Ascending aorta (tissue), 2 donors: ENCODE measurements around the gene OR1D2. TPM values are rescaled to one million over a fixed set of nuclear protein-coding genes. Genes with fewer than 3 reads are reported as not detected.

ENCODE experiments used
- DNase-seq, 2 donors: peaks; one replicate each; pipeline ENCODE4 v3.0.0-alpha.2; 2019; ENCODE audit warnings: low spot score in 2 of 2
- H3K27ac ChIP-seq, 2 donors: fragments of 200-600 bp; sonication (generic); one replicate each; pipeline ENCODE4 v1.5.1; 2016 to 2017; ENCODE audit warnings: mild to moderate bottlenecking in 1 of 2
- H3K27me3 ChIP-seq: fragments of 200-600 bp; sonication (generic); one replicate; pipeline ENCODE4 v1.5.1; 2017
- H3K36me3 ChIP-seq, 2 donors: fragments of 200-600 bp; sonication (generic); one replicate each; pipeline ENCODE4 v1.5.1; 2016
- H3K4me1 ChIP-seq, 2 donors: fragments of 200-600 bp; sonication (generic); one replicate each; pipeline ENCODE4 v1.5.1; 2016 to 2017; ENCODE audit warnings: mild to moderate bottlenecking in 1 of 2
- H3K4me3 ChIP-seq, 2 donors: fragments of 200-600 bp; sonication (generic); one replicate each; pipeline ENCODE4 v1.5.1; 2016 to 2017; ENCODE audit warnings: mild to moderate bottlenecking in 1 of 2
- H3K9me3 ChIP-seq, 2 donors: fragments of 200-600 bp; sonication (generic); one replicate each; pipeline ENCODE4 v1.5.1; 2016
- intact Hi-C: fragments of 100-400 bp; cut with DNase I; formaldehyde crosslinking; loops from one replicate; pipeline ENCODE4 v1.15.1; 2023
- total RNA-seq: library from RNA; depleted of rRNA; stranded (reverse); fragments of >200 nt; gene quantifications from one replicate; pipeline ENCODE4 v1.1.0, GENCODE V29; 2016
- TF ChIP-seq, protein P1 (sequence below), 3 experiments: fragments of 200-600 bp in 2 of 3; fragments of 450-650 bp in 1 of 3; sonication (generic) in 2 of 3; IDR thresholded peaks; one replicate each; pipeline ENCODE4 v1.5.1; 2016 to 2019; ENCODE audit warnings: antibody characterized with exemption in 3 of 3, mild to moderate bottlenecking in 1 of 3, moderate library complexity in 1 of 3

Gene OR1D2
- total RNA-seq, 1 donor from 2014 or later: not detected

DNA sequence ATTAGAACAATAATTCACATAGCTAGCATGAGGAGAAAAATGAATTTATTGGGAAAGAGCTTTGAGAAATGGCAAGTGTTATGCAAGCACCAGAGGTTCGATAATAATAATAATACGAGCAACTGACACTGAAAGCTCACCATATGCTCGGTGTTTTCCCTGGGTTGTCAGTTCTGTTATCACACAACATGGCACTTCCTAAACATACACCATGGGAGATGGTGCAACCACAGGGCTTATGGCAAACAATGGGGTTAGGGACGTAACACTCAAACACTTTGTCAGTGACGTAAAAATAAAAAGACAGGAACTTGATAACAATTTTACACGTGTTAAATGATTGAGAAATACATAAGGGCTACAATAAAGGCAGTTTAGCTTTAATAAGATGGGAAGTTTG lies 64.5 kb downstream of the OR1D2 start:
- no peaks in the 10 kb centered on the region for H3K27me3 ChIP-seq
- intact Hi-C loops: no loop called here
- H3K9me3 ChIP-seq: peaks cover 4 to 12% of the 10 kb centered on the region in 2 donors
- no peak overlapping the region for H3K27ac ChIP-seq
- TF ChIP-seq, protein P1, sequence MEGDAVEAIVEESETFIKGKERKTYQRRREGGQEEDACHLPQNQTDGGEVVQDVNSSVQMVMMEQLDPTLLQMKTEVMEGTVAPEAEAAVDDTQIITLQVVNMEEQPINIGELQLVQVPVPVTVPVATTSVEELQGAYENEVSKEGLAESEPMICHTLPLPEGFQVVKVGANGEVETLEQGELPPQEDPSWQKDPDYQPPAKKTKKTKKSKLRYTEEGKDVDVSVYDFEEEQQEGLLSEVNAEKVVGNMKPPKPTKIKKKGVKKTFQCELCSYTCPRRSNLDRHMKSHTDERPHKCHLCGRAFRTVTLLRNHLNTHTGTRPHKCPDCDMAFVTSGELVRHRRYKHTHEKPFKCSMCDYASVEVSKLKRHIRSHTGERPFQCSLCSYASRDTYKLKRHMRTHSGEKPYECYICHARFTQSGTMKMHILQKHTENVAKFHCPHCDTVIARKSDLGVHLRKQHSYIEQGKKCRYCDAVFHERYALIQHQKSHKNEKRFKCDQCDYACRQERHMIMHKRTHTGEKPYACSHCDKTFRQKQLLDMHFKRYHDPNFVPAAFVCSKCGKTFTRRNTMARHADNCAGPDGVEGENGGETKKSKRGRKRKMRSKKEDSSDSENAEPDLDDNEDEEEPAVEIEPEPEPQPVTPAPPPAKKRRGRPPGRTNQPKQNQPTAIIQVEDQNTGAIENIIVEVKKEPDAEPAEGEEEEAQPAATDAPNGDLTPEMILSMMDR (IDR thresholded peaks at IDR 0.05): no peak
- H3K36me3 ChIP-seq: no peaks in the 10 kb centered on the region
- no peak overlapping the region for H3K4me3 ChIP-seq
- no peak for DNase-seq
- no peaks in the 10 kb centered on the region for H3K4me1 ChIP-seq

DNA sequence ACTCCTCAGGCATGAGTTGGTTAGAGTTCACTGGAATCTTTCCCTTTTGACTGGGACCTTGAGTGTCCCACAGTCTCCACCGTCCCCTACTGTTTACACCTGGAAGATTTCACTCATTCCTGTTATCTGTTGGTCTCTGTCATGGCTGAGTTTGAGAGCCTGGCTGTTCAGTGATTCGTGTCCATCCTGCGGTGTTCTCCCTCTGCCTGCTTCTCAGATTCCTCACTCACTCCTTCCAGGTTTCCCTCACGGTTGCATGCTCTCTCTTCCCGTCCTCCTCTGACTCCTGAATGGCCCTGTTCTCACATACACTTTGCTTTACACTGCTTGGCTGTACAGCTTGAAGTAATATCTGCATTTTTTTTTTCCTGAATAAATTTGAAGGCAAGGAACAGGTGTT lies 65.3 kb downstream of the OR1D2 start:
- H3K36me3 ChIP-seq: no peaks in the 10 kb centered on the region
- TF ChIP-seq, protein P1 (IDR thresholded peaks at IDR 0.05): no peak
- intact Hi-C loops: no loop called here

More for the DNA sequence above, 65.3 kb downstream of the OR1D2 start:
- Histone ChIP-seq H3K27ac (no peak overlapping the region), H3K4me1 (no peaks in the 10 kb centered on the region), H3K4me3 (no peak overlapping the region), H3K9me3 (peaks cover 2 to 4% of the 10 kb centered on the region in 2 donors), H3K27me3 (no peaks in the 10 kb centered on the region)
- DNase-seq: no peak

Other genes with a start within 250 kb of the OR1D2 start
- not detected for gene OR1D5, start 40.8 kb downstream of the OR1D2 start, total RNA-seq
- gene OR1G1, start 23.1 kb upstream of the OR1D2 start, total RNA-seq: not detected
- not detected for gene OR1A2, start 93.1 kb upstream of the OR1D2 start, total RNA-seq
- not detected for gene OR1A1, start 103.2 kb upstream of the OR1D2 start, total RNA-seq
- gene OR3A1, start 193.9 kb upstream of the OR1D2 start, total RNA-seq: not detected